Endothelial cell of umbilical vein (primary cell): ENCODE data around the gene TRIM67. TPM values are rescaled to one million over a fixed set of nuclear protein-coding genes. Genes with fewer than 3 reads are reported as not detected.

Experiments
- BruUV-seq: library from RNA; stranded (reverse); fragments of 400-500 nt; replicated peaks from 2 replicates; lab custom pipeline; 2021; lab: Mats Ljungman, UMichigan
- CTCF ChIA-PET: fragments of 300-600, 350-600 bp; sonication (Branson Sonifier 250); formaldehyde crosslinking; loops from one replicate; lab custom pipeline; 2021; ENCODE audit warnings: antibody characterized with exemption, inconsistent platforms; lab: Charles Lee
- POLR2A ChIA-PET: fragments of 300-600, 350-600 bp; sonication (Branson Sonifier 250); formaldehyde crosslinking; loops from one replicate; lab custom pipeline; 2021; ENCODE audit warnings: antibody characterized with exemption, inconsistent platforms; lab: Charles Lee
- DNase-seq: peaks from one replicate; pipeline ENCODE4 v3.0.0-alpha.2; 2011; ENCODE audit warnings: low read depth, low spot score
- FAIRE-seq: peaks from 2 replicates; lab custom pipeline; 2011; peaks lifted over from hg19 to GRCh38; lab: Jason Lieb, UNC
- H2AFZ ChIP-seq: 2 replicates; pipeline ENCODE4 v1.6.0; 2012; ENCODE audit warnings: low read depth, low read length, control low read depth, inconsistent platforms
- H3K27ac ChIP-seq: 2 replicates; pipeline ENCODE4 v1.5.1; 2011; ENCODE audit warnings: low read depth, mild to moderate bottlenecking, control low read depth, low read length, moderate library complexity; ENCODE audit not compliant: insufficient read depth
- H3K27me3 ChIP-seq, 2 experiments: 2 replicates each; pipeline versions ENCODE4 v1.6.0 to v1.6.1; 2011; ENCODE audit warnings: low read length in 2 of 2, mixed read lengths in 1 of 2; ENCODE audit not compliant: control insufficient read depth in 2 of 2, insufficient read depth in 2 of 2
- H3K36me3 ChIP-seq, 2 experiments: 2 replicates in 1 of 2; 3 replicates in 1 of 2; pipeline ENCODE4 v1.5.1; 2011; ENCODE audit warnings: low read length in 2 of 2, mild to moderate bottlenecking in 1 of 2, moderate library complexity in 1 of 2; ENCODE audit not compliant: control insufficient read depth in 2 of 2, insufficient read depth in 2 of 2; ENCODE audit errors: extremely low read depth in 1 of 2
- H3K4me1 ChIP-seq: 3 replicates; pipeline ENCODE4 v1.5.1; 2011; ENCODE audit warnings: mild to moderate bottlenecking, low read length; ENCODE audit not compliant: control insufficient read depth, insufficient read depth; ENCODE audit errors: extremely low read depth
- H3K4me2 ChIP-seq: 2 replicates; pipeline ENCODE4 v1.6.1; 2011; ENCODE audit warnings: low read length, control low read depth, mixed read lengths; ENCODE audit not compliant: insufficient read depth
- H3K4me3 ChIP-seq, 3 experiments: fragments of 200-600 bp in 1 of 3; sonication (generic), shearing (Covaris generic) in 1 of 3; replicated peaks in 1 of 3; 2 replicates each; pipeline ENCODE4 v1.5.1; 2011 to 2016; ENCODE audit warnings: control low read depth in 3 of 3, low read length in 3 of 3, mild to moderate bottlenecking in 2 of 3, inconsistent platforms in 1 of 3, low read depth in 1 of 3, moderate library complexity in 1 of 3; ENCODE audit not compliant: insufficient read depth in 1 of 3
- H3K79me2 ChIP-seq: 2 replicates; pipeline ENCODE4 v1.6.0; 2012; ENCODE audit warnings: low read length, inconsistent platforms; ENCODE audit not compliant: control insufficient read depth, insufficient read depth
- H3K9ac ChIP-seq: replicated peaks from 2 replicates; pipeline ENCODE3; 2011; ENCODE audit warnings: low read length, control low read depth; ENCODE audit not compliant: insufficient read depth; ENCODE audit errors: extremely low read depth
- H3K9me1 ChIP-seq: replicated peaks from 3 replicates; pipeline ENCODE4 v1.6.0; 2011; ENCODE audit warnings: mild to moderate bottlenecking, low read length; ENCODE audit not compliant: control insufficient read depth, insufficient read depth; ENCODE audit errors: extremely low read depth
- H3K9me3 ChIP-seq: replicated peaks from 2 replicates; pipeline ENCODE4 v1.5.1; 2012; ENCODE audit warnings: low read length, inconsistent platforms; ENCODE audit not compliant: control insufficient read depth, insufficient read depth
- H4K20me1 ChIP-seq: replicated peaks from 2 replicates; pipeline ENCODE3; 2011; ENCODE audit warnings: mild to moderate bottlenecking, low read length; ENCODE audit not compliant: control insufficient read depth, insufficient read depth; ENCODE audit errors: extremely low read depth
- CTCF ChIP-seq, 2 donors: IDR thresholded peaks; 1 replicate in 1 of 2; 2 replicates in 1 of 2; pipeline ENCODE4 v1.5.1; 2011; ENCODE audit warnings: low read length in 2 of 2, mild to moderate bottlenecking in 2 of 2, moderate library complexity in 2 of 2, control low read depth in 1 of 2, inconsistent platforms in 1 of 2, low read depth in 1 of 2; ENCODE audit not compliant: insufficient read depth in 1 of 2; ENCODE audit errors: extremely low read depth in 1 of 2
- EZH2 ChIP-seq: IDR thresholded peaks from 2 replicates; pipeline ENCODE4 v1.6.1; 2012; ENCODE audit warnings: borderline replicate concordance, low read depth, mild to moderate bottlenecking, moderate library complexity, low read length, inconsistent platforms; ENCODE audit not compliant: severe bottlenecking
- FOS ChIP-seq: IDR thresholded peaks from 2 replicates; pipeline ENCODE4 v1.6.1; 2011; ENCODE audit warnings: mild to moderate bottlenecking, low read length, moderate library complexity, borderline replicate concordance; ENCODE audit not compliant: insufficient read depth
- GATA2 ChIP-seq: IDR thresholded peaks from 2 replicates; pipeline ENCODE4 v1.7.0; 2011; ENCODE audit warnings: low read depth, mild to moderate bottlenecking, moderate library complexity, mixed read lengths, low read length; ENCODE audit not compliant: insufficient read length, insufficient read depth
- JUN ChIP-seq: IDR thresholded peaks from 2 replicates; pipeline ENCODE4 v1.6.1; 2011; ENCODE audit warnings: borderline replicate concordance, low read depth; ENCODE audit not compliant: insufficient read length, insufficient read depth
- MAX ChIP-seq: IDR thresholded peaks from 2 replicates; pipeline ENCODE4 v1.6.1; 2011; ENCODE audit not compliant: insufficient read depth, insufficient read length
- MYC ChIP-seq: IDR thresholded peaks from one replicate; pipeline ENCODE4 v1.6.1; 2011; ENCODE audit warnings: mild to moderate bottlenecking, low read depth, low read length
- POLR2A ChIP-seq: IDR thresholded peaks from 2 replicates; pipeline ENCODE4 v1.6.1; 2012; ENCODE audit warnings: low read depth, mild to moderate bottlenecking, control low read depth, low read length
- POLR2AphosphoS5 ChIP-seq: IDR thresholded peaks from 2 replicates; pipeline ENCODE4 v1.6.1; 2012; ENCODE audit warnings: low read depth, mild to moderate bottlenecking, control low read depth, low read length, moderate library complexity; ENCODE audit not compliant: insufficient read depth
- dilution Hi-C: fragments of 300-500 bp; cut with MboI; formaldehyde crosslinking; loops from one replicate; pipeline ENCODE4 v1.15.0; 2019; ENCODE audit warnings: low sequenced_read_pairs; ENCODE audit not compliant: extremely low pct_ligation_motif_present
- intact Hi-C: fragments of 100-400 bp; cut with micrococcal nuclease; formaldehyde crosslinking; loops from one replicate; pipeline ENCODE4 v1.10.0; 2022
- polyA plus RNA-seq, 4 experiments: library from polyadenylated mRNA; depleted of rRNA in 3 of 4; stranded (reverse) in 3 of 4; unstranded in 1 of 4; fragments of >200 nt; gene quantifications; 2 replicates each; pipeline versions ENCODE4 v1.2.1 to v1.2.3, GENCODE V29; 2011 to 2012; ENCODE audit warnings: missing spikeins in 1 of 4
- total RNA-seq: library from RNA; stranded (reverse); gene quantifications from 2 replicates; pipeline ENCODE4 v1.2.3, GENCODE V29; 2021

Gene TRIM67
- total and polyA plus RNA-seq, 2 donors (not counting 3 experiments of a cell fraction or from before 2014, with no cell fraction given): not detected

- H3K4me2 ChIP-seq: no peak overlapping the region
- intact Hi-C loops (no loop called here), dilution Hi-C loops (no loop called here)
- H3K9ac ChIP-seq: no peak overlapping the region
- no peaks in the 10 kb centered on the region for H3K36me3 ChIP-seq
- H3K27ac ChIP-seq: no peak overlapping the region
- ChIA-PET CTCF (interaction anchor here (0.6 to 2.8 kb wide), 2 partner anchors 116 to 568 kb away, joined by 3 to 31 read pairs; no protein-coding TSS in a partner anchor), POLR2A (no interaction called here)
- no peaks in the 10 kb centered on the region for H3K9me1 ChIP-seq
- no peak overlapping the region for H2AFZ ChIP-seq
- no TSS peak for BruUV-seq
- TF ChIP-seq FOS (no peak), GATA2 (no peak), JUN (no peak), POLR2A (no peak), MAX (no peak), MYC (no peak), POLR2AphosphoS5 (no peak), CTCF (IDR thresholded peaks at IDR 0.05; ENCODE audit: extremely low read depth in 1 of 2, insufficient read depth in 1 of 2, low read depth in 1 of 2, low read length in 2 of 2) (no peak), EZH2 (no peak)
- H3K27me3 ChIP-seq: peaks cover 0 to 5% of the 10 kb centered on the region in 2 experiments
- FAIRE-seq: no peak
- no peaks in the 10 kb centered on the region for H3K9me3 ChIP-seq
- H3K79me2 ChIP-seq: no peaks in the 10 kb centered on the region
- peaks cover 2% of the 10 kb centered on the region for H3K4me1 ChIP-seq
- H3K4me3 ChIP-seq: no peak overlapping the region
- no peak for DNase-seq
- H4K20me1 ChIP-seq: no peaks in the 10 kb centered on the region
Measured at GRCh38 chr1:231208980-231209379, 47.1 kb downstream of the TRIM67 start.
